Retinal pigment epithelial cell (primary cell): ENCODE results near the gene TET1.
"Not testable (repeated sequence)": the region's sequence is repeated elsewhere in the genome, so short reads cannot be mapped to it uniquely, and the experiment has no call there.

Experiments used
- DNase-seq: peaks from one replicate; pipeline ENCODE4 v3.0.0-alpha.2; 2010; ENCODE audit warnings: low read depth
- H3K4me3 ChIP-seq: 2 replicates; pipeline ENCODE4 v1.5.1; 2011; ENCODE audit warnings: mild to moderate bottlenecking, low read length, control low read depth, moderate library complexity
- CTCF ChIP-seq: conservative IDR thresholded peaks from 2 replicates; pipeline ENCODE4 v1.5.1; 2011; ENCODE audit warnings: low read depth, low read length, control low read depth, inconsistent platforms

TET1 gene

DNA sequence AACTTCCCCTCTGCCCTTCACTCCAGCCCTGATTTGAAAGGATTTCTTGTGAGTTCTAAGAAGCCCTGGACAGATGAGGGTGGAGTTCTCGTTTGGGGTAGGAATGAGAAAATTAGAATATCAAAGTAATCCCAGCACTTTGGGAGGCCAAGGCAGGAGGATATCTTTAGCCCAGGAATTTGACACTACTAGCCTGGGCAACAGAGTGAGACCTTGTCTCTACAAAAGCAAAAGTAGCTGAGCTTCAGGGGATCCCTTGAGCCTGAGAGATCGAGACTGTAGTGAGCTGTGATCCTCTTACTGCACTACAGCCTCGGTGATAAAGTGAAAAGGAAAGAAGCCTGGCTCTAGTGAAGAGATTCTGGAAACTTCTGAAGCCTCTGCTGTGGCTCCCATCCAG lies 76.2 kb downstream of the TET1 start:
- H3K4me3 ChIP-seq, result no peak overlapping the region
- TF ChIP-seq CTCF, result no peak
- DNase-seq, result no peak

- DNase-seq, H3K4me3 ChIP-seq: not testable (repeated sequence)
These were observed 83.4 kb downstream of the TET1 start for GRCh38 chr10:68643550-68643949.

GRCh38 chr10:68647672-68648341 lies 87.7 kb downstream of the TET1 start:
- no peak for TF ChIP-seq CTCF
- H3K4me3 ChIP-seq, result no peak overlapping the region
- DNase-seq, result peak; percentile 91

GRCh38 chr10:68655620-68656126 lies 95.5 kb downstream of the TET1 start:
- TF ChIP-seq CTCF, result no peak
- no peak for DNase-seq
- H3K4me3 ChIP-seq, result no peak overlapping the region

- no peak for DNase-seq
- no peak for TF ChIP-seq CTCF
- no peak overlapping the region for H3K4me3 ChIP-seq
These were observed 105.7 kb downstream of the TET1 start for GRCh38 chr10:68665841-68666240.

DNA sequence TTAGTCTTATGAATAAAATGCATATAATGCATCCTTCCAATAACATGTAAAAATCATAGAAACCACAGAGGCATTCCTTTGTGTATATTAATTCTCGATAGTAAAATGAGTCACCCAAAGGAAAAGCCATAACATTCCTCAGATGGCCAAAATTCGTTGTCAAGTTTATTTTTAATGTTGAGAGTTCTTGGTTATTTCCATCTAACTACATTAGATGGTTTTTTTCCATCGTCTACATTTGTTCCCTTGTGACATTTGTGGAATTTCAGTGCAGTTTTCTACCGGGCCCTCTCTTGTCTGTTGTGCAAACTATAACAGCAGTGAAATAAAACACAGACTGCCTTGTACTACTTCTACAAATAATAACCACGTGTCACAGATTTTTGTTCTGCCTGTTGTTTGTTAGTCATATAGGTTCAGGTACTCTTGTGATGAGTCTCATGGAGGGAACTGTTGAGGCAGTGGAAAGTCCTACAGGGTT lies 106.2 kb downstream of the TET1 start:
- no peak overlapping the region for H3K4me3 ChIP-seq
- TF ChIP-seq CTCF, result no peak
- DNase-seq, result peak; percentile 46

DNA sequence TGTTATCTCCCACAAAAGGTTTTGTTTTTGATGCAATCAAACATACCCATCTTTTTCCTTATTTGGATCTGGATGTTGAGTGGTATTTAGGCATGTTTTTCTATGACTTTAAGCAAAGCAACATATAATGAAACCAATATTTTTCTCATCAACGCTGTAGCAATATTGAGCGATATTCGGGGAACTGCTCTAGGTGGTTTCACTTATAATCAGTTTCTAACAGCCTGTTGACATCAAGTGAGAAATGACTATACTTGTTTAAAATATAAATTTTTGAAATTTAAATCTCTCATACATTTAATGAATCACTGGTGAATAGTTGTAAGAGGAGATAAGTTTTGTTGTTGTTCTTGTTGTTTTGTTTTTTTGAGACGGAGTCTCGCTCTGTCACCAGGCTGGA lies 108.1 kb downstream of the TET1 start:
- no peak for TF ChIP-seq CTCF
- no peak overlapping the region for H3K4me3 ChIP-seq

More for the DNA sequence above, 108.1 kb downstream of the TET1 start:
- no peak for DNase-seq
